GM20000 (cell line): ENCODE results near the gene ANKS6.

Experiments
- DNase-seq: peaks from one replicate; pipeline ENCODE4 v3.0.0; 2012; ENCODE audit warnings: low spot score
- CTCF ChIP-seq: IDR thresholded peaks from 2 replicates; pipeline ENCODE4 v1.5.1; 2012; ENCODE audit warnings: mild to moderate bottlenecking, control low read depth; ENCODE audit errors: extremely low read depth, missing control alignments

Gene ANKS6

GRCh38 chr9:98815391-98815951 is 19.1 kb upstream of the ANKS6 start:
- no peak for DNase-seq
- TF ChIP-seq CTCF: no peak

- no peak for DNase-seq
- no peak for TF ChIP-seq CTCF
Observed at GRCh38 chr9:98811051-98811650, 14.8 kb upstream of the ANKS6 start.

DNA sequence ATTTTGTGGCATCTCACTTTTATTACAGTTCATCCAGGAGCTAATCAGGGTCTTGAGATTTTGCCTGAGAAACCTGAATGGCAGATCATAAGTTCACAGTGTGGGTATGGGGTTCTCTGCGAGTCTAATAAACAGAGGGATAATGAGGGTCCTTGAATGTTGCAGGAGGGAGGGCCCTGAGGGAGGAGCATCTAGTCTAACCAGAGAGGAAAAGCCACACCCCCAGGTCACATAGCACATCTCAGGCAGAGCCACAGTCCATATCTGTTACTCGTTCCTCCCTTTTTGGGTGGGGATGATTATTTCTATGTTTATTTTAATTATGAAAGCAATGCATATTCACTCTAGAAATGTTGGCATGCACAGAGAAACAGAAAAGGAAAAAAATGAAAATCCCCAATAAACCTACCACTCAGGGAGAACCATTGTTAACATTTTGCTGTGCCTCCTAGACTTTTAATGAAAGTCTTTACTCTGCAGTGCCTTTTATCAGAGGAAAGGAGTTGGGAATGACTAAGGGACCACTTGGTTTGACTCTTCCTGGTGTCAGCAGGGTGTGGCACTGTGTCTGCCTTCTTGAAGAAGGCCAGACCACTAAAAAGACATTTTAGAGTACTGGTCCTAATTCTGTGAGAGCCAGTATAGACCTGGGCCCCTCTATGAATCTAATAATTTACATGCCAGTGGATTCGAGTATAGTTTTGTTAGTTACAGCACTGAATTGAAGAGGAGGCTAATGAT is 13.9 kb upstream of the ANKS6 start:
- no peak for TF ChIP-seq CTCF
- no peak for DNase-seq

GRCh38 chr9:98809311-98810101 is 13.2 kb upstream of the ANKS6 start:
- no peak for DNase-seq
- TF ChIP-seq CTCF: no peak

GRCh38 chr9:98808875-98809274 is 12.5 kb upstream of the ANKS6 start:
- DNase-seq: no peak
- TF ChIP-seq CTCF: no peak

DNA sequence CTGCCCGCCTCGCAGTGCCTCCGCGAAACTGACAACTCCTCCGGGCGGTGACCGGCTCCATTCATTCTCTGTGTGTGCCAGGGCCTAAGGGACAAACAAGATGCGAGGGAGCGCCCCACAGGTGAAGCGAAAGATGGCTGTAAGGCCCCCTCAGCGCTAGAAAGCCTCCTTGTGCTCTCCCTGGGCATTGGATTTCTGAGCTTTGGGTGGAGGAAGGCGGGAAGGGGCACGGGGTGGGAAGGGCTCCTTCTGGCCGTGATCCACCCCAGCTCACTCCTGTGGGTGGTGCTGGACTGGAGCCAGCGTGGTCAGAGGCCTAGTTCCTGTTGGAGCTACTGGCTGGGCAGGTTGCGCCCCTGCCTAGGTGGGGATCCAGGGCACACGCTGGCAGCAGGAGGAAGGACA is 12.1 kb upstream of the ANKS6 start:
- TF ChIP-seq CTCF: no peak
- no peak for DNase-seq

- TF ChIP-seq CTCF: no peak
- no peak for DNase-seq
Observed at GRCh38 chr9:98807814-98808195, 11.4 kb upstream of the ANKS6 start.
